Upper lobe of left lung (tissue), 4 donors: ENCODE data around the gene ANKLE1.

Experiments
- CTCF ChIP-seq, 6 experiments: fragments of 450-650 bp in 4 of 6; fragments of 200-600 bp in 2 of 6; sonication (generic) in 2 of 6; IDR thresholded peaks; one replicate each; pipeline ENCODE4 v1.5.1; 2016 to 2019; ENCODE audit warnings: antibody characterized with exemption in 6 of 6
- EP300 ChIP-seq, 4 donors: sonication (generic); formaldehyde crosslinking; IDR thresholded peaks; one replicate each; pipeline ENCODE4 v1.5.1; 2017; ENCODE audit warnings: antibody characterized with exemption in 4 of 4, control low read depth in 2 of 4
- POLR2A ChIP-seq, 4 donors: fragments of 450-650 bp; IDR thresholded peaks; one replicate each; pipeline ENCODE4 v1.5.1; 2016 to 2017; ENCODE audit warnings: antibody characterized with exemption in 4 of 4, mild to moderate bottlenecking in 2 of 4
- POLR2AphosphoS5 ChIP-seq, 2 donors: sonication (generic); formaldehyde crosslinking; IDR thresholded peaks; one replicate each; pipeline ENCODE4 v1.5.1; 2017; ENCODE audit warnings: antibody characterized with exemption in 2 of 2

- TF ChIP-seq POLR2AphosphoS5 (IDR thresholded peaks at IDR 0.05) (no peak), CTCF (IDR thresholded peaks at IDR 0.05) (no peak), POLR2A (IDR thresholded peaks at IDR 0.05) (no peak), EP300 (IDR thresholded peaks at IDR 0.05) (no peak)
Observed at GRCh38 chr19:17326595-17326966, 44.9 kb downstream of the ANKLE1 start.
